A673 (cell line): ENCODE measurements around the gene UBIAD1. TPM values are rescaled to one million over a fixed set of nuclear protein-coding genes. Genes with fewer than 3 reads are reported as not detected.

Source experiments
- BruUV-seq: library from RNA; stranded (reverse); fragments of 400-500 nt; replicated peaks from 2 replicates; lab custom pipeline; 2021; lab: Mats Ljungman, UMichigan
- CTCF ChIA-PET: fragments of 300-600 bp; sonication (Branson Sonifier 250); formaldehyde crosslinking; loops from one replicate; lab custom pipeline; 2022; ENCODE audit warnings: antibody characterized with exemption; lab: Charles Lee
- POLR2A ChIA-PET: fragments of 300-600 bp; sonication (Branson Sonifier 250); formaldehyde crosslinking; loops from one replicate; lab custom pipeline; 2022; ENCODE audit warnings: antibody characterized with exemption; ENCODE audit not compliant: low non-redundant PET; lab: Charles Lee
- DNase-seq: peaks from one replicate; pipeline ENCODE4 v3.0.0-alpha.2; 2015; ENCODE audit warnings: low spot score
- H3K27ac ChIP-seq: fragments of 200-600 bp; sonication (generic); 2 replicates; pipeline ENCODE4 v1.5.1; 2016; ENCODE audit warnings: mixed run types, low read depth, mild to moderate bottlenecking, mixed read lengths, antibody characterized with exemption, low read length; ENCODE audit not compliant: poor library complexity, severe bottlenecking
- H3K27me3 ChIP-seq: fragments of 200-600 bp; sonication (generic); replicated peaks from 2 replicates; pipeline ENCODE4 v1.6.1; 2017; ENCODE audit warnings: mixed run types, low read depth, mild to moderate bottlenecking, mixed read lengths, antibody characterized with exemption, low read length; ENCODE audit not compliant: insufficient read depth, poor library complexity
- H3K36me3 ChIP-seq: fragments of 200-600 bp; sonication (generic); 2 replicates; pipeline ENCODE4 v1.6.1; 2016; ENCODE audit warnings: mixed run types, mild to moderate bottlenecking, mixed read lengths, antibody characterized with exemption, low read length; ENCODE audit not compliant: insufficient read depth, poor library complexity, severe bottlenecking
- H3K4me1 ChIP-seq: fragments of 200-600 bp; sonication (generic); 2 replicates; pipeline ENCODE4 v1.6.1; 2017; ENCODE audit warnings: mixed run types, mild to moderate bottlenecking, mixed read lengths, antibody characterized with exemption, low read length; ENCODE audit not compliant: insufficient read depth, poor library complexity, severe bottlenecking
- H3K4me3 ChIP-seq: fragments of 200-600 bp; sonication (generic); 2 replicates; pipeline ENCODE4 v1.5.1; 2016; ENCODE audit warnings: low read depth, mixed run types, mild to moderate bottlenecking, mixed read lengths, low read length; ENCODE audit not compliant: poor library complexity, severe bottlenecking
- H3K9me3 ChIP-seq: fragments of 200-600 bp; sonication (generic); 2 replicates; pipeline ENCODE4 v1.6.1; 2016; ENCODE audit warnings: mixed run types, low read depth, mild to moderate bottlenecking, mixed read lengths, antibody characterized with exemption, low read length; ENCODE audit not compliant: poor library complexity, severe bottlenecking
- CTCF ChIP-seq: fragments of 300-800, 200-600 bp; sonication (generic); conservative IDR thresholded peaks from 2 replicates; pipeline ENCODE4 v1.5.1; 2017; ENCODE audit warnings: low read depth, mild to moderate bottlenecking, antibody characterized with exemption, low read length, moderate library complexity, mixed read lengths
- EZH2 ChIP-seq: fragments of 200-600 bp; sonication (generic); IDR thresholded peaks from 2 replicates; pipeline ENCODE4 v1.6.1; 2017; ENCODE audit warnings: borderline replicate concordance, low read depth, mild to moderate bottlenecking, mixed read lengths, antibody characterized with exemption, low read length; ENCODE audit not compliant: poor library complexity, severe bottlenecking
- intact Hi-C: fragments of 100-400 bp; cut with micrococcal nuclease; formaldehyde crosslinking; loops from one replicate; pipeline ENCODE4 v1.10.0; 2022; ENCODE audit not compliant: unreplicated experiment
- total RNA-seq: library from RNA; stranded (reverse); gene quantifications from 2 replicates; pipeline ENCODE4 v1.2.3, GENCODE V29; 2021

The UBIAD1 gene
- total RNA-seq, 1 experiment from 2014 or later = 19.6 TPM

- ChIA-PET POLR2A (no interaction called here), CTCF (interaction anchor here (0.6 kb wide), 1 partner anchor 9 kb away, joined by 7 read pairs; no protein-coding TSS in a partner anchor)
- no peak for DNase-seq
These were observed 48.9 kb downstream of the UBIAD1 start for GRCh38 chr1:11321656-11322491.

GRCh38 chr1:11324567-11325165 lies 51.7 kb downstream of the UBIAD1 start:
- intact Hi-C loops = no loop called here

More at GRCh38 chr1:11321656-11322491, 48.9 kb downstream of the UBIAD1 start:
- H3K36me3 ChIP-seq = no peaks in the 10 kb centered on the region
- no peaks in the 10 kb centered on the region for H3K4me1 ChIP-seq
- H3K9me3 ChIP-seq = no peaks in the 10 kb centered on the region
- no peak overlapping the region for H3K4me3 ChIP-seq
- H3K27ac ChIP-seq = no peak overlapping the region
- intact Hi-C loops = no loop called here
- TF ChIP-seq CTCF (no peak), EZH2 (no peak)
- no TSS peak for BruUV-seq
- peaks cover 8% of the 10 kb centered on the region for H3K27me3 ChIP-seq

GRCh38 chr1:11326070-11326469 lies 53.1 kb downstream of the UBIAD1 start:
- no peak overlapping the region for H3K4me3 ChIP-seq
- H3K27me3 ChIP-seq = peaks cover 8% of the 10 kb centered on the region
- POLR2A ChIA-PET = no interaction called here
- no peaks in the 10 kb centered on the region for H3K36me3 ChIP-seq
- no peak for TF ChIP-seq EZH2
- TF ChIP-seq CTCF = no peak
- H3K9me3 ChIP-seq = no peaks in the 10 kb centered on the region
- no TSS peak for BruUV-seq
- H3K4me1 ChIP-seq = no peaks in the 10 kb centered on the region
- CTCF ChIA-PET = interaction anchor here (0.6 kb wide), 1 partner anchor 392 kb away, joined by 3 read pairs; no protein-coding TSS in a partner anchor
- DNase-seq = no peak
- intact Hi-C loops = no loop called here
- no peak overlapping the region for H3K27ac ChIP-seq

More at GRCh38 chr1:11324567-11325165, 51.7 kb downstream of the UBIAD1 start:
- BruUV-seq = no TSS peak
- ChIA-PET CTCF (no interaction called here), POLR2A (no interaction called here)
- H3K27ac ChIP-seq = no peak overlapping the region
- no peak overlapping the region for H3K4me3 ChIP-seq
- no peaks in the 10 kb centered on the region for H3K4me1 ChIP-seq
- H3K9me3 ChIP-seq = no peaks in the 10 kb centered on the region
- no peaks in the 10 kb centered on the region for H3K36me3 ChIP-seq
- no peak for TF ChIP-seq CTCF
- TF ChIP-seq EZH2 = no peak
- H3K27me3 ChIP-seq = peaks cover 8% of the 10 kb centered on the region
- no peak for DNase-seq
